HG02798 (cell line): ENCODE results near the gene JMJD1C.
"Not testable (repeated sequence)": the region's sequence is repeated elsewhere in the genome, so short reads cannot be mapped to it uniquely, and the experiment has no call there.

Experiments used
- ATAC-seq: cut with Tn5 transposase; IDR thresholded peaks from one replicate; pipeline ENCODE4 v1.9.1; 2021; ENCODE audit warnings: mild to moderate bottlenecking; ENCODE audit not compliant: unreplicated experiment, poor library complexity

The JMJD1C gene

DNA sequence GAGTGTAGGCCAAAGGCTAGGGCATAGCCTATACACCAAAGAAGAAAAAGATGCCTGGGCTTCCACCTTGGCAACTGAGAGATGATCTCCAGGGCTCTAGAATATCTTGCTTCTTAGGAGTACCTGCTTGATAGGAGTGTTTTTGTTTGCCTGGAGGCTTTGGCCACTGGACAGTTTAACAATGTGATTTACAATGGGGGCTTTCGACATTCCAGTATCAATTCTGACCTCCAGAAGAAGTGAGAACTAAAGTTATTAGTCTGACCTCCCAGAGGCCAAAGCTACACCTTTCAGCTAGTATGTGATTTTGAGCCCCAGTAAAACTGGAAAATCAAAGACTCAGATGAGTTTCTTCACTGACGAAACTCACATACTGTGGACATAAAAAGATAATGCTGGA lies 96.1 kb downstream of the JMJD1C start:
- ATAC-seq = no peak

DNA sequence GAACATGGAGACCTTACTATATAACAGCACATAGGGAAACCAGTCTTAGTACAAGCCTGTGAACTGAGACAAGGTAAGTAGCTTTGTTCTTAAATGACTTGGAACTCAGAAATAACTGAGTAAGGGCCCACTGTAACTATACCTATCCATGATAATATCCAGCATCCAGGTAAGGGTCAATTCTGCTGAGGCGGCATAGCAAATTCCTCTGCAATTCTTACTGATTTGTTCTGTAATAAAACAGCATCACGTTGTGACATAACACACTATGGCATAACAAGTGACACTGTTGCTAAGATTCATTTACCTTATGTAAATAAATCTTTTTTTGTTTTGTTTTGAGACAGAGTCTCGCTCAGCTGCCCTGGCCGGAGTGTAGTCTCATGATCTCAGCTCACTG lies 97.4 kb downstream of the JMJD1C start:
- no peak for ATAC-seq

GRCh38 chr10:63366933-63367332 lies 98.8 kb downstream of the JMJD1C start:
- ATAC-seq = no peak

DNA sequence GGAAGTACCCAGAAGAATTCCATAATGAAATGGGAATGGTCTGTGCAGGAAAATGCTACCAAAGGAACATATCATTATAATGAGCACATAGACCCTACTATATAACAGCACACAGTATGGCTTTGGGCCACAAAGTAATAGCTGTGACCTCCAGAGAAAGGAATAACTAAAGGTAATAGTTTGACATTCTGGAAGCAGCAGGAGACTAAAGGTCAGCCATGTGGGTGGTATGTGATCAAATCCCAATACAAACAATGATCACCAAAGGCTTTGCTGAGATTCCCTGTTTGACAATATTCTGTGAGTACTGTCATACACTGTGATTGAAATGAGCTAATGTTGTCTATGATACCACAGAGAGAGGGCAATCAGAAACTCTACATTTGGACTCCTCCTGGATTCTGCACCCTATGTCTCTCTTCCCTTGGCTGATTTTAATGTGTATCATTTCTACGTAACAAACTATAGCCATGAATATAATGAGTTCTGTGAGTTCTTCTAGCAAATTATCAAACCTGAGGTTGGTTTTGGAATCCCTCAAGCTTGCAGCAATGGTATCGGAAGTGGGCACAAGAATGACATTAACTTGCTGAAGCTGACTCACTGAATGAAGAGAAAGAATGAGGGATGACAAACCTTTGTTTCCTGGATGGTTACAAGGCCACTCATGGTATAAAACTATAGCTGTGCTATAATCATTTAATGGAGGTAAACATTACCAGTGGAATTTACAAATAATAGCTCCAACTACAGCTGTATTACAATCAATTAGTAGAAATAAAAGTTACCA lies 99.6 kb downstream of the JMJD1C start:
- ATAC-seq = no peak

DNA sequence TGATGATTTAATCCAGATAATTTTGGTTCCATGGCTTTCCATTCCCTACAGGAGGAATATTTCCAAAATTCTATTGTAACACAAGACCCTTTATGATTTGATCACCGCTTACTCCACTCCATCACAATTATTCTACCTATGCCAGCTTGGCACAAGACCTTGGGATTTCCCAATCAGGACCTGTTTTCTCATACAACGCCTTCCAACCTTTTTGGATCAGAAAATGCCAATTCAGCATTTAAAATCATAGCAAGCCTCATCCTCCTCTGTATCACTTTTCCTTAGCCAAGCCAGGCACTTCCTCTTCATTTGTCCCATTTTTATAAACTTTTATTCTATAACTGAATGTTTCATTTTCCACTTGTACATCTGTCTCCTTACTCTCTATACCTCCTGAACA lies 100.9 kb downstream of the JMJD1C start:
- no peak for ATAC-seq

DNA sequence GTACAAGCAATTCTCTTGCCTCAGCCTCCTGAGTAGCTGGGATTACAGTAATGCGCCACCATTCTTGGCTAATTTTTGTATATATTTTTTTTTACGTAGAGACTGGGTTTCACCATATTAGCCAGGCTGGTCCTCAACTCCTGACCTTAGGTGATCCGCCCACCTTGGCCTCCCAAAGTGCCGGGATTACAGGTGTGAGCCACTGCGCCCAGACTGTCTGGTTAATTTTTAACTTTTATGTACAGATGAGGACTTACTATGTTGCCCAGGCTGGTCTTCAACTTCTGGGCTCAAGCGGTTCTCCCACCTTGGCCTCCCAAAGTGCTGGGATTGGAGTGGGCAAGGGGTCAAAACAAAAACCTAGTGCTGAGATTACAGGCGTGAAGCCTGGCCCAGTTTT lies 101.8 kb downstream of the JMJD1C start:
- ATAC-seq = no peak

DNA sequence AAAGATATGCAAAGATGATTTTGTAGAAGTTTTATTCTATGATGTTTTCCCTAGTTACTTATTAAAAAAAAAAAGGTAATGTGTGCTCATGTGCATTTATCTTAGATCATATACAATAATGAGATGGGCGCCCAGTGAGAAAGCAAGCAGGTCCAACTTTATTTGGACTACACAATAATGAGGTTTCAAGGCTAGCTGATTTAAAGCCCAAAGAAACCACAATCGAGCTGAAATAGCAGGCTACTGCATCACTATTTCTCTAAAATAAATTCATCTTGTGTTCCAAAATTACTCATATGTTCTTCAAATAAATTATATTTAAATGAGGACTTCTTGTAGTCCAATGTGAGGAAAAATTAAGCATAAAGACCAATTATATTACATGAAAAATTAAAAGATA lies 110.1 kb downstream of the JMJD1C start:
- no peak for ATAC-seq

- no peak for ATAC-seq
Measured at GRCh38 chr10:63352976-63353375, 112.8 kb downstream of the JMJD1C start.

DNA sequence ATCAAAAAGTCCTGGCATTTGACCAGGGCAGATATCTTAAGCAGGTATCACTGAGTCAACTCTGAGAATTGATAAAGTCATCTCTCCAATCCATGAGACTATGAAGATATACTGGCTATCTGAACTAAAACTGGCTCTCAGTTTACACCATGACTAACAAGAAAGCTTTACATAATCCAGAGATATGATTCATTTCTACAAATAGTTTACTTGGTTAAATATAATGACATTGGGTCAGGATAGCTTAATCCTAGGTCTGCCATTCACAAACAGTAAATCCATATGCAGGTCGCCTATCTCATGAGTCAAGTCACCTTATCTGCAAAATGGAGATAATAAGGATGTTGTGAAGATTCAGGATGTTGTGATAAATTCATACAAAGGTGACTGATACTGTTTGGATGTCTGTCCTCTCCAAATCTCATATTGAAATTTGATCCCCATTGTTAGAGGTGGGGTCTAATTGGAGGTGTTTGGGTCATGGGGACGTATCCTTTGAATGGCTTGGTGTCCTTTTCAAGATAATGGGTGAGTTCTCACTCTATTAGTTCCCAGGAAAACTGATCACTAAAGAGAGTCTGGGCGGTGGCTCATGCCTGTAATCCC lies 117.4 kb downstream of the JMJD1C start:
- no peak for ATAC-seq

DNA sequence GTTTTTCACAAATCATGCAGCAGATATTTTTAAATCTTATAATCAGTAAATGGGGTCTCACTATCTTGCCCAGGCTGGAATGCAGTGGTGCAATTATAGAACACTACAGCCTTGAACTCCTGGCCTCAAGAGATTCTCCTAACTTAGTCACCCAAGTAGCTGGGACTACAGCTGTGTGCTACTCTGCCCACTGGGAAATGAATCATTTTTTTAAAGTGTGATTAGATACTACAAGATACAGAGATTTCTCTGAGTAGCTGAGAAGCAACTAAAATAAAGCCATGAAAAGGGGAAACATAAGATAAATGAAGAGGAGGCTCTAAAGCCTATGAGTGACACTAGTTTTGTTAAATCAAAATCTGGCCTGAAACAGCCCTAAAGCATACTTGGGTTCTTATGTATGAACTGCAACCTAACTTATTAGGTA lies 119.7 kb downstream of the JMJD1C start:
- ATAC-seq = no peak

DNA sequence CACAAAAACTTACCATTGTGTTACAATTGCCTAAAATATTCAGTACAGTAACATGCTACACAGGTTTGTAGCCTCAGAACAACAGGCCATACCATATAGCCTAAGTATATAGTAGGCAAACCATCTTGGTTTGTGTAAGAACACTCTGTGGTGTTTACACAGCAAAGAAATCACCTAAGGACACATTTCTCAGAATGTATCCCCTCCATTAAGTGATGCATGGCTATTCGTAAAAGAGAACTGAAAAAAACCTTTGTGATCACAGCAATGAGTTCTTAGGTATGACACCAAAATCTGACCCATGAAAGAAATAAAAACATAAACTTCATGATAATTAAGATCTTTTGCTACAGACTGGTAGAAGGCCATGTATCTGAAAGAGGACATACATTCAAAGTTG lies 121.5 kb downstream of the JMJD1C start:
- no peak for ATAC-seq

DNA sequence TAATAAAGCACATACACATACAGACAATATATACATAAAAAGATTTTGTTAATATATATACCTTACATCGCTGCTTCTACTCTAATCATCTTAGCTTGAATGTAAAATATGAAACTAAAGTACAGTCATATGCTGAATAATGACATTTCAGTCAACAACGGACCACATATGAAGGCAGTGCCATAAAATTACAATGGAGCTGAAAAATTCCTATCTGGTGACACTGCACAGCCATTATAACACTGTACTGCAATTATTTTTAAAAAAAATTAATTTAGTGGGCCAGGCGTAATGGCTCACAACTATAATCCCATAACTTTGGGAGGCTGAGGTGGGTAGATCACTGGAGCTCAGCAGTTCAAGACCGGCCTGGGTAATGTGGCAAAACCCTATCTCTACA lies 122.3 kb downstream of the JMJD1C start:
- no peak for ATAC-seq

DNA sequence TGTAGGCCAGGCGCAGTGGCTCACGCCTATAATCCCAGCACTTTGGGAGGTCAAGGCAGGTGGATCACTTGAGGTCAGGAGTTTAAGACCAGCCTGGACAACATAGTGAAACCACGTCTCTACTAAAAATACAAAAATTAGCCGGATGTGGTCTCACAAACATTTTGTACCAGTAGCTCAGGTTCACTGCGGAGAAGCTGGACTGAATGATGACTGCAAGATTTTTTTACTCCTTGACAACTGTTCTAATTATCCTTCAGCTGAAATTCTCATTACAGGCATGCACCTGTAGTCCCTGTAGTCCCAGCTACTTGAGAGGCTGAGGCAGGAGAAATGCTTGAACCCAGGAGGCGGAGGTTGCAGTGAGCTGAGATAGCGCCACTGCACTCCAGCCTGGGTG lies 126.1 kb downstream of the JMJD1C start:
- ATAC-seq = not testable (repeated sequence)

- no peak for ATAC-seq
Measured at GRCh38 chr10:63337455-63338251, 128.1 kb downstream of the JMJD1C start.

- ATAC-seq = no peak
Measured at GRCh38 chr10:63331586-63331985, 134.2 kb downstream of the JMJD1C start.

DNA sequence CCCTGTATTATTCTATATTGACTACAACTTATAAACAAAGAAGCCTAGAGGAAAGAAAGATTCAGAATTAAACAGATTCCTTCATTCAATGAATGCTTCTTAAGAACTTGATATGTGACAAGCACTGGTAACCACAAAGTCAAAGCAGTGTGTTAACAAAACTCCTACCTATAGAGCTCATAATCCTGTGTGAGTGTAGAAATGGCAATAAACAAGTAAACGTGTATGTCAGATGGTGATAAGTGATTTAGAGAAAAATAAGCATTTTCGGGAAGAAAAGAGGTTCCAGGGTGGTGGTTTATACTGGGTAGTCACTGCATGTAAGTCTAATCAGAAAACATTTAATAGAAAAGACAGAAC lies 141.3 kb downstream of the JMJD1C start:
- ATAC-seq = no peak

GRCh38 chr10:63323701-63324494 lies 141.9 kb downstream of the JMJD1C start:
- no peak for ATAC-seq

DNA sequence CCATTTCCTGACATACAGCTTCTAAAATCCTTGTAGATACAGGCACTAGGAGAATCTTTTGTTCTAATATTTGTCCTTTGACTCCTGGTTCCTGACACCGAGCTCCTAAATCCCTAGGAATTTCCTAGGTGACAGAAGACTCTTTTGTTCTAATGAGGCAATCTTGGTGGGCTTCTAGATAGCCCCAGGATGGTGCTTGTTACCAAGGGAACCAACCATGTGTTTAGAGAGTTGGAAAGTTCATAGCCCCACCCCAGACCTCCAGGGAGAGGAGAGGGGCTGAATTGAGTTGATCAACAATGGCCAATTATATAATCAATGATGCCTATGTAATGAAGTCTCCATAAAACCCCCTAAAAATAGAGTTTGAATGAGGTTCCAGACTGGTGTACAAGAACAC lies 145.1 kb downstream of the JMJD1C start:
- ATAC-seq = no peak

- ATAC-seq = no peak
Measured at GRCh38 chr10:63319231-63319630, 146.5 kb downstream of the JMJD1C start.

GRCh38 chr10:63318491-63318890 lies 147.3 kb downstream of the JMJD1C start:
- no peak for ATAC-seq

GRCh38 chr10:63314020-63314419 lies 151.8 kb downstream of the JMJD1C start:
- no peak for ATAC-seq
